ENCODE results near the gene SLC36A4.
"Not testable (repeated sequence)": the region's sequence is repeated elsewhere in the genome, so short reads cannot be mapped to it uniquely, and the experiment has no call there.

SLC36A4 gene

GRCh38 chr11:93128574-93128973 lies 69.2 kb downstream of the SLC36A4 start:
- Histone ChIP-seq H3K4me3 (ENCODE audit: low read depth in 1 of 2, low read length in 2 of 2) (no peak overlapping the region), H3K9me3 (ENCODE audit: control insufficient read depth in 1 of 2, low read length in 2 of 2) (no peaks in the 10 kb centered on the region), H3K9ac (ENCODE audit: low read depth in 1 of 2, low read length in 2 of 2) (no peak overlapping the region), H3K27me3 (ENCODE audit: control insufficient read depth in 1 of 2, insufficient read depth in 2 of 2, low read length in 2 of 2) (peaks cover 0 to 4% of the 10 kb centered on the region in 2 donors), H3K4me1 (ENCODE audit: control insufficient read depth in 1 of 2, insufficient read depth in 2 of 2, low read length in 2 of 2) (peaks cover 0 to 2% of the 10 kb centered on the region in 2 donors), H3K27ac (ENCODE audit: low read depth, low read length) (no peak overlapping the region), H3K36me3 (ENCODE audit: control insufficient read depth in 1 of 2, insufficient read depth in 2 of 2, low read length in 2 of 2) (no peaks in the 10 kb centered on the region)

GRCh38 chr11:93123351-93123898 lies 74.4 kb downstream of the SLC36A4 start:
- no peaks in the 10 kb centered on the region for H3K9me3 ChIP-seq (ENCODE audit: control insufficient read depth in 1 of 2, low read length in 2 of 2)
- H3K27ac ChIP-seq (ENCODE audit: low read depth, low read length), result no peak overlapping the region
- H3K4me3 ChIP-seq (ENCODE audit: low read depth in 1 of 2, low read length in 2 of 2), result no peak overlapping the region
- no peak overlapping the region for H3K9ac ChIP-seq (ENCODE audit: low read depth in 1 of 2, low read length in 2 of 2)
- no peaks in the 10 kb centered on the region for H3K36me3 ChIP-seq (ENCODE audit: control insufficient read depth in 1 of 2, insufficient read depth in 2 of 2, low read length in 2 of 2)
- H3K4me1 ChIP-seq (ENCODE audit: control insufficient read depth in 1 of 2, insufficient read depth in 2 of 2, low read length in 2 of 2), result peaks cover 0 to 4% of the 10 kb centered on the region in 2 donors
- peaks cover 0 to 4% of the 10 kb centered on the region in 2 donors for H3K27me3 ChIP-seq (ENCODE audit: control insufficient read depth in 1 of 2, insufficient read depth in 2 of 2, low read length in 2 of 2)

GRCh38 chr11:93122535-93123235 lies 75.1 kb downstream of the SLC36A4 start:
- Histone ChIP-seq H3K27me3 (ENCODE audit: control insufficient read depth in 1 of 2, insufficient read depth in 2 of 2, low read length in 2 of 2) (peaks cover 0 to 4% of the 10 kb centered on the region in 2 donors), H3K4me3 (ENCODE audit: low read depth in 1 of 2, low read length in 2 of 2) (no peak overlapping the region), H3K27ac (ENCODE audit: low read depth, low read length) (no peak overlapping the region), H3K4me1 (ENCODE audit: control insufficient read depth in 1 of 2, insufficient read depth in 2 of 2, low read length in 2 of 2) (peaks cover 0 to 4% of the 10 kb centered on the region in 2 donors), H3K9me3 (ENCODE audit: control insufficient read depth in 1 of 2, low read length in 2 of 2) (no peaks in the 10 kb centered on the region), H3K9ac (ENCODE audit: low read depth in 1 of 2, low read length in 2 of 2) (no peak overlapping the region), H3K36me3 (ENCODE audit: control insufficient read depth in 1 of 2, insufficient read depth in 2 of 2, low read length in 2 of 2) (no peaks in the 10 kb centered on the region)

- Histone ChIP-seq H3K27me3 (ENCODE audit: control insufficient read depth in 1 of 2, insufficient read depth in 2 of 2, low read length in 2 of 2) (no peaks in the 10 kb centered on the region), H3K9ac (ENCODE audit: low read depth in 1 of 2, low read length in 2 of 2) (no peak overlapping the region), H3K9me3 (ENCODE audit: control insufficient read depth in 1 of 2, low read length in 2 of 2) (no peaks in the 10 kb centered on the region), H3K27ac (ENCODE audit: low read depth, low read length) (no peak overlapping the region), H3K4me3 (ENCODE audit: low read depth in 1 of 2, low read length in 2 of 2) (no peak overlapping the region), H3K36me3 (ENCODE audit: control insufficient read depth in 1 of 2, insufficient read depth in 2 of 2, low read length in 2 of 2) (no peaks in the 10 kb centered on the region), H3K4me1 (ENCODE audit: control insufficient read depth in 1 of 2, insufficient read depth in 2 of 2, low read length in 2 of 2) (no peaks in the 10 kb centered on the region)
These were observed 79.5 kb downstream of the SLC36A4 start for GRCh38 chr11:93118276-93118675.

- no peaks in the 10 kb centered on the region for H3K27me3 ChIP-seq (ENCODE audit: control insufficient read depth in 1 of 2, insufficient read depth in 2 of 2, low read length in 2 of 2)
- H3K9ac ChIP-seq (ENCODE audit: low read depth in 1 of 2, low read length in 2 of 2), result no peak overlapping the region
- no peaks in the 10 kb centered on the region for H3K36me3 ChIP-seq (ENCODE audit: control insufficient read depth in 1 of 2, insufficient read depth in 2 of 2, low read length in 2 of 2)
- H3K9me3 ChIP-seq (ENCODE audit: control insufficient read depth in 1 of 2, low read length in 2 of 2), result no peaks in the 10 kb centered on the region
- no peak overlapping the region for H3K4me3 ChIP-seq (ENCODE audit: low read depth in 1 of 2, low read length in 2 of 2)
- no peaks in the 10 kb centered on the region for H3K4me1 ChIP-seq (ENCODE audit: control insufficient read depth in 1 of 2, insufficient read depth in 2 of 2, low read length in 2 of 2)
- no peak overlapping the region for H3K27ac ChIP-seq (ENCODE audit: low read depth, low read length)
These were observed 80.2 kb downstream of the SLC36A4 start for GRCh38 chr11:93117565-93117964.

- Histone ChIP-seq H3K36me3 (ENCODE audit: control insufficient read depth in 1 of 2, insufficient read depth in 2 of 2, low read length in 2 of 2) (no peaks in the 10 kb centered on the region), H3K9ac (ENCODE audit: low read depth in 1 of 2, low read length in 2 of 2) (no peak overlapping the region), H3K4me3 (ENCODE audit: low read depth in 1 of 2, low read length in 2 of 2) (no peak overlapping the region), H3K9me3 (ENCODE audit: control insufficient read depth in 1 of 2, low read length in 2 of 2) (no peaks in the 10 kb centered on the region), H3K27me3 (ENCODE audit: control insufficient read depth in 1 of 2, insufficient read depth in 2 of 2, low read length in 2 of 2) (no peaks in the 10 kb centered on the region), H3K4me1 (ENCODE audit: control insufficient read depth in 1 of 2, insufficient read depth in 2 of 2, low read length in 2 of 2) (no peaks in the 10 kb centered on the region), H3K27ac (ENCODE audit: low read depth, low read length) (no peak overlapping the region)
These were observed 81.0 kb downstream of the SLC36A4 start for GRCh38 chr11:93116641-93117441.

GRCh38 chr11:93114304-93114703 lies 83.5 kb downstream of the SLC36A4 start:
- H3K27ac ChIP-seq (ENCODE audit: low read depth, low read length), result no peak overlapping the region
- no peaks in the 10 kb centered on the region for H3K27me3 ChIP-seq (ENCODE audit: control insufficient read depth in 1 of 2, insufficient read depth in 2 of 2, low read length in 2 of 2)
- no peak overlapping the region for H3K4me3 ChIP-seq (ENCODE audit: low read depth in 1 of 2, low read length in 2 of 2)
- H3K4me1 ChIP-seq (ENCODE audit: control insufficient read depth in 1 of 2, insufficient read depth in 2 of 2, low read length in 2 of 2), result no peaks in the 10 kb centered on the region
- H3K36me3 ChIP-seq (ENCODE audit: control insufficient read depth in 1 of 2, insufficient read depth in 2 of 2, low read length in 2 of 2), result no peaks in the 10 kb centered on the region
- no peaks in the 10 kb centered on the region for H3K9me3 ChIP-seq (ENCODE audit: control insufficient read depth in 1 of 2, low read length in 2 of 2)
- no peak overlapping the region for H3K9ac ChIP-seq (ENCODE audit: low read depth in 1 of 2, low read length in 2 of 2)

GRCh38 chr11:93113824-93114223 lies 84.0 kb downstream of the SLC36A4 start:
- no peak overlapping the region for H3K4me3 ChIP-seq (ENCODE audit: low read depth in 1 of 2, low read length in 2 of 2)
- no peaks in the 10 kb centered on the region for H3K4me1 ChIP-seq (ENCODE audit: control insufficient read depth in 1 of 2, insufficient read depth in 2 of 2, low read length in 2 of 2)
- no peaks in the 10 kb centered on the region for H3K27me3 ChIP-seq (ENCODE audit: control insufficient read depth in 1 of 2, insufficient read depth in 2 of 2, low read length in 2 of 2)
- H3K9ac ChIP-seq (ENCODE audit: low read depth in 1 of 2, low read length in 2 of 2), result no peak overlapping the region
- H3K36me3 ChIP-seq (ENCODE audit: control insufficient read depth in 1 of 2, insufficient read depth in 2 of 2, low read length in 2 of 2), result no peaks in the 10 kb centered on the region
- no peaks in the 10 kb centered on the region for H3K9me3 ChIP-seq (ENCODE audit: control insufficient read depth in 1 of 2, low read length in 2 of 2)
- no peak overlapping the region for H3K27ac ChIP-seq (ENCODE audit: low read depth, low read length)

GRCh38 chr11:93111147-93111546 lies 86.6 kb downstream of the SLC36A4 start:
- not testable (repeated sequence) for H3K4me1 ChIP-seq (ENCODE audit: control insufficient read depth in 1 of 2, insufficient read depth in 2 of 2, low read length in 2 of 2); H3K4me3 ChIP-seq (ENCODE audit: low read depth in 1 of 2, low read length in 2 of 2); H3K9me3 ChIP-seq (ENCODE audit: control insufficient read depth in 1 of 2, low read length in 2 of 2); H3K27me3 ChIP-seq (ENCODE audit: control insufficient read depth in 1 of 2, insufficient read depth in 2 of 2, low read length in 2 of 2); H3K9ac ChIP-seq (ENCODE audit: low read depth in 1 of 2, low read length in 2 of 2); H3K36me3 ChIP-seq (ENCODE audit: control insufficient read depth in 1 of 2, insufficient read depth in 2 of 2, low read length in 2 of 2); H3K27ac ChIP-seq (ENCODE audit: low read depth, low read length)

- H3K36me3 ChIP-seq (ENCODE audit: control insufficient read depth in 1 of 2, insufficient read depth in 2 of 2, low read length in 2 of 2), result no peaks in the 10 kb centered on the region
- H3K27ac ChIP-seq (ENCODE audit: low read depth, low read length), result no peak overlapping the region
- H3K9me3 ChIP-seq (ENCODE audit: control insufficient read depth in 1 of 2, low read length in 2 of 2), result no peaks in the 10 kb centered on the region
- no peaks in the 10 kb centered on the region for H3K4me1 ChIP-seq (ENCODE audit: control insufficient read depth in 1 of 2, insufficient read depth in 2 of 2, low read length in 2 of 2)
- no peak overlapping the region for H3K4me3 ChIP-seq (ENCODE audit: low read depth in 1 of 2, low read length in 2 of 2)
- H3K9ac ChIP-seq (ENCODE audit: low read depth in 1 of 2, low read length in 2 of 2), result no peak overlapping the region
- H3K27me3 ChIP-seq (ENCODE audit: control insufficient read depth in 1 of 2, insufficient read depth in 2 of 2, low read length in 2 of 2), result no peaks in the 10 kb centered on the region
These were observed 97.6 kb downstream of the SLC36A4 start for GRCh38 chr11:93100211-93100610.

Data from duodenal mucosa (tissue), 2 donors.